ENCODE measurements around the gene NEDD4L. TPM values are rescaled to one million over a fixed set of nuclear protein-coding genes. Genes with fewer than 3 reads are reported as not detected.

NEDD4L gene
- total RNA-seq, 1 experiment from 2014 or later: 57.4 TPM

DNA sequence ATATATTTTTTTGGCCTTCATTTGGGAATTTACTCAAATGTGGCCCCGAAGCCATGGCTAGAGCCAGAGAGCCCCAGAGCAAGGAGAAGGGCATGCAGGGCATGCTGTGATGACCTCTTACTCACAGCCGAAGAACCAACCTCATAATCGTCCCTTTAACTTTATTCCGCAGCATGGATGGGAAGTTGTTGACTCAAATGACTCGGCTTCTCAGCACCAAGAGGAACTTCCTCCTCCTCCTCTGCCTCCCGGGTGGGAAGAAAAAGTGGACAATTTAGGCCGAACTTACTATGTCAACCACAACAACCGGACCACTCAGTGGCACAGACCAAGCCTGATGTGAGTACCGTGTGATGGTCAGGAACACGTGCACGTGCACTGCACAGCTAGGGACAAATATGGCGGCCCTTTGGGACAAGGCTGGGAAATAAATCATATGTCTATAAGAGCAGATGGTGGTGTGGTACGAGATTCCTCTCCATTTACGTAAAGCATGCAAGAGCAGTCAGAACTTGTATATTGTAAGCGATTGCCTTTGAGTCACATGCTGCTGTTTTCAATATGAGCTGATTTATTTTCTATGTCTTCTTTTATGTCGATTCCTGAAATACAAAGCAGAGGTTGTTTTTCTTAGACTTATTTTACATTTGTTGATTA lies 280.9 kb downstream of the NEDD4L start:
- BruUV-seq (replicated peaks): no TSS peak
- DNase-seq: no peak
- peaks cover 10% of the 10 kb centered on the region; the same call in 1 of the 2 replicates for H4K20me1 ChIP-seq (ENCODE audit: insufficient read depth)
- peaks cover 19% of the 10 kb centered on the region for H3K79me2 ChIP-seq (ENCODE audit: low read depth)
- no peaks in the 10 kb centered on the region for H3K9me2 ChIP-seq (ENCODE audit: insufficient read depth)
- peaks cover 46% of the 10 kb centered on the region for H3K36me3 ChIP-seq (ENCODE audit: low read depth)
- intact Hi-C loops (cut with micrococcal nuclease; ENCODE audit: unreplicated experiment): loop anchor here (5.0 to 10.0 kb wide), 2 partner anchors 443 to 710 kb away; no protein-coding TSS in a partner anchor
- H2AFZ ChIP-seq: no peak overlapping the region
- no peak overlapping the region for H3K4me3 ChIP-seq
- no peaks in the 10 kb centered on the region for H3K27me3 ChIP-seq (ENCODE audit: insufficient read depth, low read depth)
- TF ChIP-seq EZH2 (IDR thresholded peaks at IDR 0.05; ENCODE audit: low read depth) (no peak), CTCF (conservative IDR thresholded peaks at IDR 0.05) (no peak)
- H3K27ac ChIP-seq: no peak overlapping the region
- peaks cover 19% of the 10 kb centered on the region; the same call in 1 of the 2 replicates for H3F3A ChIP-seq (ENCODE audit: insufficient read depth, low read depth)
- no peak overlapping the region for H3K4me2 ChIP-seq
- H3K4me1 ChIP-seq (replicated peaks; ENCODE audit: insufficient read depth): peaks cover 12% of the 10 kb centered on the region
- POLR2A ChIA-PET (ENCODE audit: unreplicated experiment): no interaction called here
- no peaks in the 10 kb centered on the region for H3K9me3 ChIP-seq (ENCODE audit: insufficient read depth, low read depth)
- CTCF ChIA-PET: no interaction called here

- POLR2A ChIA-PET (ENCODE audit: unreplicated experiment): no interaction called here
- no peaks in the 10 kb centered on the region for H3K27me3 ChIP-seq (ENCODE audit: insufficient read depth, low read depth)
- peaks cover 7% of the 10 kb centered on the region; the same call in 1 of the 2 replicates for H4K20me1 ChIP-seq (ENCODE audit: insufficient read depth)
- TF ChIP-seq CTCF (conservative IDR thresholded peaks at IDR 0.05) (no peak), EZH2 (IDR thresholded peaks at IDR 0.05; ENCODE audit: low read depth) (no peak)
- intact Hi-C loops (cut with micrococcal nuclease; ENCODE audit: unreplicated experiment): loop anchor here (10.0 kb wide), 1 partner anchor 711 kb away; no protein-coding TSS in a partner anchor
- H3K9me2 ChIP-seq (ENCODE audit: insufficient read depth): no peaks in the 10 kb centered on the region
- peaks cover 14% of the 10 kb centered on the region; the same call in 1 of the 2 replicates for H3F3A ChIP-seq (ENCODE audit: insufficient read depth, low read depth)
- H3K4me2 ChIP-seq: no peak overlapping the region
- peaks cover 12% of the 10 kb centered on the region for H3K4me1 ChIP-seq (replicated peaks; ENCODE audit: insufficient read depth)
- BruUV-seq (replicated peaks): no TSS peak
- no peak overlapping the region for H2AFZ ChIP-seq
- H3K4me3 ChIP-seq: no peak overlapping the region
- no peaks in the 10 kb centered on the region for H3K9me3 ChIP-seq (ENCODE audit: insufficient read depth, low read depth)
- DNase-seq: no peak
- CTCF ChIA-PET: no interaction called here
- peaks cover 51% of the 10 kb centered on the region for H3K36me3 ChIP-seq (ENCODE audit: low read depth)
- no peak overlapping the region for H3K27ac ChIP-seq
- peaks cover 13% of the 10 kb centered on the region for H3K79me2 ChIP-seq (ENCODE audit: low read depth)
These were observed 281.5 kb downstream of the NEDD4L start for GRCh38 chr18:58325494-58325893.

DNA sequence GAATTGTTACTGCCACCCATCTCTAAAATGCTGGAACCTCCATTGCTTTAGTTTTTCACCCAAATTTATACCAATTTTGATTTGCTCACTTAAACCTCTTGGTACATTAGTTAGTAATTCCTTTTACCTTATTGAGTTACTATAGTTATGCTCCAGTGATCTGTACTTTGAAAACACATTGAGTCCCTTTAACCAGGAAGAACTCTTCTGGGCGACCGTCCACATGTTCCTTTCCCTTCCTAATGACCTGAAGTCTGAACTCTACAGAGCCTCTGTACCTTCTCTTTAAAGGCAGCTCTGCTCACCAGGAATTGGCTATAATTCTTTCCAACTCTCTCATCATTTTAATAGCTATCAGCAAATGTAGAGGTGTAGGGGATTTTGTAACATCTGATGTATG lies 290.0 kb downstream of the NEDD4L start:
- H3K36me3 ChIP-seq (ENCODE audit: low read depth): peaks cover 71% of the 10 kb centered on the region

More for the DNA sequence above, 290.0 kb downstream of the NEDD4L start:
- peaks cover 24% of the 10 kb centered on the region; the same call in 1 of the 2 replicates for H3F3A ChIP-seq (ENCODE audit: insufficient read depth, low read depth)
- peaks cover 6% of the 10 kb centered on the region for H4K20me1 ChIP-seq (ENCODE audit: insufficient read depth)
- H3K79me2 ChIP-seq (ENCODE audit: low read depth): no peaks in the 10 kb centered on the region
- CTCF ChIA-PET: no interaction called here
- TF ChIP-seq CTCF (conservative IDR thresholded peaks at IDR 0.05) (no peak), EZH2 (IDR thresholded peaks at IDR 0.05; ENCODE audit: low read depth) (no peak)
- no peak overlapping the region for H2AFZ ChIP-seq
- H3K4me3 ChIP-seq: no peak overlapping the region
- no peak overlapping the region for H3K27ac ChIP-seq
- BruUV-seq (replicated peaks): no TSS peak
- H3K9me3 ChIP-seq (ENCODE audit: insufficient read depth, low read depth): no peaks in the 10 kb centered on the region
- H3K4me2 ChIP-seq: no peak overlapping the region
- no peaks in the 10 kb centered on the region for H3K9me2 ChIP-seq (ENCODE audit: insufficient read depth)
- DNase-seq: no peak
- no peaks in the 10 kb centered on the region for H3K4me1 ChIP-seq (replicated peaks; ENCODE audit: insufficient read depth)
- no peaks in the 10 kb centered on the region for H3K27me3 ChIP-seq (ENCODE audit: insufficient read depth, low read depth)
- POLR2A ChIA-PET (ENCODE audit: unreplicated experiment): no interaction called here
- intact Hi-C loops (cut with micrococcal nuclease; ENCODE audit: unreplicated experiment): no loop called here

Data from PC-9 (cell line).